Articular chondrocyte of knee joint (primary cell): ENCODE results near the gene GORASP2. TPM values are rescaled to one million over a fixed set of nuclear protein-coding genes. Genes with fewer than 3 reads are reported as not detected.

ENCODE experiments used
- total RNA-seq: library from RNA; depleted of rRNA; stranded (reverse); fragments of >200 nt; gene quantifications from 2 replicates; pipeline ENCODE4 v1.2.3, GENCODE V29; 2012

GORASP2 gene
- 71.3 and 73.1 TPM in 2 replicates for total RNA-seq

GRCh38 chr2:170928824-170929685, at the start of gene GORASP2:
TSS of gene GORASP2 (plus strand) at chr2:170929253. CDS start at chr2:170929341, 88 bp downstream.

Other genes with a start within 250 kb of the GORASP2 start
- gene SP5, start 213.9 kb upstream of the GORASP2 start, total RNA-seq: not detected in 2 replicates
- gene ERICH2, start 158.9 kb upstream of the GORASP2 start, total RNA-seq: 0.39 and 0.43 TPM in 2 replicates
- under 0.01 TPM in 1 of 2 replicates, not detected in the other for gene GAD1, start 112.4 kb upstream of the GORASP2 start, total RNA-seq
- 23.5 and 31.0 TPM in 2 replicates for gene TLK1, start 231.6 kb downstream of the GORASP2 start, total RNA-seq